H9 (cell line): Measurements from ENCODE around the gene PSKH1. TPM values are rescaled to one million over a fixed set of nuclear protein-coding genes. Genes with fewer than 3 reads are reported as not detected.

ENCODE experiments used
- DNase-seq: peaks from one replicate; pipeline ENCODE4 v3.0.0-alpha.2; 2017
- H2AFZ ChIP-seq: one replicate; pipeline ENCODE4 v1.6.1; 2013; ENCODE audit warnings: mild to moderate bottlenecking, low read length, control low read depth, moderate library complexity
- H2AK5ac ChIP-seq: 2 replicates; pipeline ENCODE4 v1.6.1; 2013; ENCODE audit warnings: low read length, control low read depth, mixed read lengths; ENCODE audit not compliant: insufficient read length
- H2BK120ac ChIP-seq: one replicate; pipeline ENCODE4 v1.6.1; 2013; ENCODE audit warnings: low read depth, mild to moderate bottlenecking, low read length, control low read depth, inconsistent platforms; ENCODE audit not compliant: poor library complexity, severe bottlenecking
- H2BK12ac ChIP-seq: 2 replicates; pipeline ENCODE4 v1.6.1; 2013; ENCODE audit warnings: low read length, control low read depth, mixed read lengths, low read depth; ENCODE audit not compliant: insufficient read length
- H2BK15ac ChIP-seq: 2 replicates; pipeline ENCODE4 v1.6.1; 2013; ENCODE audit warnings: low read depth, low read length, control low read depth
- H2BK20ac ChIP-seq: one replicate; pipeline ENCODE4 v1.6.1; 2013; ENCODE audit warnings: low read depth, mild to moderate bottlenecking, low read length, control low read depth, inconsistent platforms; ENCODE audit not compliant: poor library complexity, severe bottlenecking
- H2BK5ac ChIP-seq: 2 replicates; pipeline ENCODE4 v1.6.1; 2013; ENCODE audit warnings: low read length, control low read depth, mixed read lengths; ENCODE audit not compliant: insufficient read length
- H3K14ac ChIP-seq: 2 replicates; pipeline ENCODE4 v1.6.1; 2013; ENCODE audit warnings: low read length, control low read depth; ENCODE audit not compliant: insufficient read depth
- H3K18ac ChIP-seq: 2 replicates; pipeline ENCODE4 v1.6.1; 2013; ENCODE audit warnings: low read depth, mild to moderate bottlenecking, mixed read lengths, low read length, control low read depth; ENCODE audit not compliant: insufficient read length
- H3K23ac ChIP-seq: 2 replicates; pipeline ENCODE4 v1.6.1; 2013; ENCODE audit warnings: low read length, control low read depth, mixed read lengths, low read depth; ENCODE audit not compliant: insufficient read length
- H3K23me2 ChIP-seq: 2 replicates; pipeline ENCODE4 v1.6.1; 2013; ENCODE audit warnings: low read depth, mild to moderate bottlenecking, mixed read lengths, low read length, control low read depth; ENCODE audit not compliant: insufficient read length, poor library complexity, severe bottlenecking
- H3K27ac ChIP-seq: 2 replicates; pipeline ENCODE4 v1.5.1; 2013; ENCODE audit warnings: low read length, control low read depth, mixed read lengths, low read depth; ENCODE audit not compliant: insufficient read length
- H3K27me3 ChIP-seq: 2 replicates; pipeline ENCODE4 v1.6.1; 2013; ENCODE audit warnings: low read length, control low read depth, inconsistent platforms; ENCODE audit not compliant: insufficient read depth
- H3K4ac ChIP-seq: 2 replicates; pipeline ENCODE4 v1.6.1; 2013; ENCODE audit warnings: low read depth, mild to moderate bottlenecking, control low read depth, inconsistent platforms, low read length, moderate library complexity
- H3K4me1 ChIP-seq: 2 replicates; pipeline ENCODE4 v1.6.1; 2013; ENCODE audit warnings: low read length, control low read depth, inconsistent platforms; ENCODE audit not compliant: insufficient read depth
- H3K4me2 ChIP-seq: 2 replicates; pipeline ENCODE4 v1.6.1; 2013; ENCODE audit warnings: low read length, control low read depth, mixed read lengths; ENCODE audit not compliant: insufficient read length, insufficient read depth
- H3K56ac ChIP-seq: 2 replicates; pipeline ENCODE4 v1.6.1; 2013; ENCODE audit warnings: low read depth, mild to moderate bottlenecking, mixed read lengths, low read length, control low read depth; ENCODE audit not compliant: insufficient read length
- H3K79me1 ChIP-seq: 2 replicates; pipeline ENCODE4 v1.6.1; 2013; ENCODE audit warnings: low read depth, mild to moderate bottlenecking, moderate library complexity, low read length, control low read depth, inconsistent platforms; ENCODE audit not compliant: insufficient read depth, poor library complexity, severe bottlenecking
- H3K79me2 ChIP-seq: 2 replicates; pipeline ENCODE4 v1.6.1; 2013; ENCODE audit warnings: low read length, control low read depth, inconsistent platforms; ENCODE audit not compliant: insufficient read depth
- H3K9ac ChIP-seq: 2 replicates; pipeline ENCODE4 v1.6.1; 2013; ENCODE audit warnings: low read length, control low read depth, mixed read lengths; ENCODE audit not compliant: insufficient read length; ENCODE audit errors: extremely low read depth
- H3K9me3 ChIP-seq: one replicate; pipeline ENCODE4 v1.6.1; 2013; ENCODE audit warnings: low read depth, low read length, inconsistent platforms; ENCODE audit not compliant: control insufficient read depth
- H3T11ph ChIP-seq: one replicate; pipeline ENCODE4 v1.6.1; 2013; ENCODE audit warnings: mild to moderate bottlenecking, low read length, control low read depth, inconsistent platforms
- H4K20me1 ChIP-seq: one replicate; pipeline ENCODE4 v1.6.1; 2013; ENCODE audit not compliant: control insufficient read depth, insufficient read length, insufficient read depth
- H4K5ac ChIP-seq: 2 replicates; pipeline ENCODE4 v1.6.1; 2013; ENCODE audit warnings: low read depth, mild to moderate bottlenecking, mixed read lengths, low read length, control low read depth; ENCODE audit not compliant: insufficient read length
- H4K8ac ChIP-seq: replicated peaks from 2 replicates; pipeline ENCODE4 v1.6.1; 2013; ENCODE audit warnings: low read length, control low read depth, mixed read lengths, low read depth; ENCODE audit not compliant: insufficient read length
- H4K91ac ChIP-seq: 2 replicates; pipeline ENCODE4 v1.6.1; 2013; ENCODE audit warnings: low read depth, mild to moderate bottlenecking, moderate library complexity, mixed read lengths, low read length, control low read depth; ENCODE audit not compliant: insufficient read length
- H3K27ac Mint-ChIP-seq, 3 experiments: 2 replicates in 2 of 3; 3 replicates in 1 of 3; pipeline ENCODE4 v1.8.0; 2020 to 2021; ENCODE audit warnings: mixed read lengths in 3 of 3, mild to moderate bottlenecking in 1 of 3, moderate library complexity in 1 of 3
- H3K27me3 Mint-ChIP-seq: 2 replicates; pipeline ENCODE4 v1.8.0; 2021; ENCODE audit warnings: low read depth, mild to moderate bottlenecking, moderate library complexity, mixed read lengths
- H3K36me3 Mint-ChIP-seq, 3 experiments: 2 replicates in 2 of 3; 3 replicates in 1 of 3; pipeline ENCODE4 v1.8.0; 2020 to 2021; ENCODE audit warnings: low read depth in 3 of 3, mixed read lengths in 3 of 3; ENCODE audit not compliant: insufficient read depth in 1 of 3
- H3K4me1 Mint-ChIP-seq, 2 experiments: 2 replicates each; pipeline ENCODE4 v1.8.0; 2020; ENCODE audit warnings: mixed read lengths in 2 of 2
- H3K4me3 Mint-ChIP-seq, 2 experiments: 2 replicates in 1 of 2; 3 replicates in 1 of 2; pipeline ENCODE4 v1.8.0; 2020 to 2021; ENCODE audit warnings: mild to moderate bottlenecking in 2 of 2, mixed read lengths in 2 of 2, moderate library complexity in 1 of 2
- H3K9me3 Mint-ChIP-seq, 2 experiments: 2 replicates in 1 of 2; 3 replicates in 1 of 2; pipeline ENCODE4 v1.8.0; 2020; ENCODE audit warnings: mild to moderate bottlenecking in 2 of 2, mixed read lengths in 2 of 2, moderate library complexity in 1 of 2
- CTCF ChIP-seq: fragments of 200-600 bp; sonication (generic); conservative IDR thresholded peaks from 3 replicates; pipeline ENCODE4 v1.8.0; 2021; ENCODE audit warnings: antibody characterized with exemption, mild to moderate bottlenecking
- WGBS: extraction: QIAGEN DNeasy Blood & Tissue Kit; methylation state at CpG from one replicate; pipeline ENCODE4 v1.1.7; 2013; ENCODE audit warnings: missing lambda C conversion rate, low lambda C conversion rate, mixed read lengths; ENCODE audit not compliant: insufficient read length; ENCODE audit errors: extremely low coverage; 5-methylcytosine and 5-hydroxymethylcytosine counted together
- total RNA-seq: library from RNA; stranded (reverse); gene quantifications from 2 replicates; pipeline ENCODE4 v1.2.1, GENCODE V29; 2021

Gene PSKH1
- total RNA-seq, 1 experiment from 2014 or later, result 29.1 TPM

DNA sequence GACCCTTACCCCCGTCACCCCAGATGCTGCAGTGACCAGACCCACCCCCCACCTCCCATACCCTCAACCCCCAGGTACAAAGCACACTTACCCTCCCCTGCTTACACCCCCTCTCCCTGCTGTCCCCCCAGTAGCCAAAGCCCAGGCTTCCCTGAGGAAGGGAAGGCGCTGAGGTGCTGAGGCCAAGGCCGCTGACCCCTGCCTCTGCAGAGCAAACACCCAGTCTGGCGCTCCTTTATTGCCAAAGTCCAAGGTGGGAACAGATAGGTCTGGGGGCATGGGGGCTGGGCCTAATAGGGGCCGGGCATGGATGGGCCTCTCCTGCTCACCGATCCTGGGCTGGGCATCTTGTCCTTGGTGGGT, 50.2 kb downstream of the PSKH1 start:
- no peaks in the 10 kb centered on the region for H4K20me1 ChIP-seq

More for the DNA sequence above, 50.2 kb downstream of the PSKH1 start:
- DNase-seq, result no peak
- Histone ChIP-seq H3K23me2 (no peaks in the 10 kb centered on the region), H3K79me1 (no peaks in the 10 kb centered on the region), H2BK20ac (no peak overlapping the region), H3K56ac (no peak overlapping the region), H3K4ac (no peak overlapping the region), H4K91ac (no peak overlapping the region), H4K5ac (no peak overlapping the region), H3K18ac (no peak overlapping the region), H3K4me2 (no peak overlapping the region), H3K9ac (no peak overlapping the region), H3K4me1 (no peaks in the 10 kb centered on the region), H3K27ac (no peak overlapping the region), H3K14ac (no peak overlapping the region), H3K27me3 (no peaks in the 10 kb centered on the region), H2AFZ (no peak overlapping the region), H2BK12ac (no peak overlapping the region), H2BK5ac (no peak overlapping the region), H2BK120ac (no peak overlapping the region), H3K9me3 (no peaks in the 10 kb centered on the region), H2AK5ac (no peak overlapping the region), H2BK15ac (no peak overlapping the region), H3K23ac (no peak overlapping the region), H3T11ph (no peak overlapping the region), H3K79me2 (no peaks in the 10 kb centered on the region), H4K8ac (no peak overlapping the region)
- no peak overlapping the region for H3K4me3 Mint-ChIP-seq
- H3K36me3 Mint-ChIP-seq, result peaks cover 11 to 50% (median 20%) of the 10 kb centered on the region in 3 experiments; a peak in 5 of 7 replicates
- peaks cover 2 to 15% of the 10 kb centered on the region in 2 experiments; a peak in 2 of 4 replicates for H3K4me1 Mint-ChIP-seq
- no peaks in the 10 kb centered on the region for H3K9me3 Mint-ChIP-seq
- TF ChIP-seq CTCF, result no peak
- H3K27ac Mint-ChIP-seq, result no peak overlapping the region; a peak in 1 of 7 replicates
- no peaks in the 10 kb centered on the region for H3K27me3 Mint-ChIP-seq
- WGBS, result no CpG with 5 or more reads among the region's 6 CpGs
